ENCODE measurements around the gene GTPBP6.
"Not testable (repeated sequence)": the region's sequence is repeated elsewhere in the genome, so short reads cannot be mapped to it uniquely, and the experiment has no call there.

Gene GTPBP6

DNA sequence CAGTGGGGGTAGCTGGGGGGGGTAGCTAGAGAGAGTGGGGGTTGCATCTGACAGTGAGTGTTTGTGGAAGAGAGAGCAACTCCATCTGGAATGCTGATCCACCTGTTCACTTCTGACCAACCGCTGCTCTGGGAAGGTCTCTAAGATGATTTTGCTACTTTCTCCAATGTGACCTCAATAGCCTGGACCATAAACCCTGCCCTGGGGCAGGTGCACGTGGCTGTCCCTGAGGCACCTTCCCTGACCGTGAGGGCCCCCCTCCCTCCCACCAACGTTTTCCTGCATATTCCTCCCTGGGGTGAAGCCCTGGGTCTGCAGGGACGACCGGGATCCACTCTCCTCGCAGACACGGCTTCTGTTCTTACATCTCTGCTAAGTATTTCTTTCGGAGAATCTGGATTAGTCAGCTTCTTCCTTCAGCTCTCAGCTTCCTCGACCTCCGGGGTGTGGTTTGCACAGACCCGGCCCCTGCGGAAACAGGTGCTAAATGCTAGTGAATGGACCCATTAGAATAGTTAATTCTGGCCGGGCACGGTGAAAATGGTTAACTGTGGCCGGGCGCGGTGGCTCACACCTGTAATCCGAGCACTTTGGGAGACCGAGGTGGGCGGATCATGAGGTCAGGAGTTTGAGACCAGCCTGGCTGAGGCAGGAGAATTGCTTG, 58.8 kb downstream of the GTPBP6 start:
- H3K18ac ChIP-seq (ENCODE audit: low read depth in 1 of 2, low read length in 2 of 2), result no peak overlapping the region
- peaks cover 4% of the 10 kb centered on the region for H3K4me1 ChIP-seq (ENCODE audit: control insufficient read depth, insufficient read depth, low read depth, low read length)
- DNase-seq, result no peak
- H3K4ac ChIP-seq (ENCODE audit: low read depth in 1 of 2, low read length in 2 of 2), result no peak overlapping the region
- H3K36me3 ChIP-seq (ENCODE audit: control insufficient read depth in 1 of 2, insufficient read depth in 2 of 2, low read depth in 1 of 2, low read length in 2 of 2), result no peaks in the 10 kb centered on the region
- H3K9me3 ChIP-seq (ENCODE audit: control insufficient read depth, low read length), result no peaks in the 10 kb centered on the region
- 68% methylated on average over 21 of the region's 21 CpGs for WGBS
- H3K79me1 ChIP-seq (replicated peaks; ENCODE audit: low read length, poor library complexity, severe bottlenecking), result no peaks in the 10 kb centered on the region
- H2BK120ac ChIP-seq (ENCODE audit: low read depth, low read length), result no peak overlapping the region
- H2BK15ac ChIP-seq (ENCODE audit: low read depth, poor library complexity, severe bottlenecking), result no peak overlapping the region
- no peak overlapping the region for H3K27ac ChIP-seq (ENCODE audit: low read length, poor library complexity, severe bottlenecking)
- no peak overlapping the region for H4K8ac ChIP-seq (ENCODE audit: low read length)
- H2BK12ac ChIP-seq (ENCODE audit: low read length in 2 of 2), result no peak overlapping the region
- no peak overlapping the region for H3K4me2 ChIP-seq (ENCODE audit: low read length, poor library complexity, severe bottlenecking)
- no peaks in the 10 kb centered on the region for H3K27me3 ChIP-seq (ENCODE audit: control insufficient read depth in 1 of 2, insufficient read depth in 1 of 2, low read length in 2 of 2)
- no peak overlapping the region for H2AFZ ChIP-seq (ENCODE audit: low read depth, low read length)
- no peak overlapping the region for H3K9ac ChIP-seq (ENCODE audit: low read length)
- H3K23ac ChIP-seq (ENCODE audit: low read length in 2 of 2), result no peak overlapping the region
- no peak overlapping the region for H2BK5ac ChIP-seq (ENCODE audit: low read depth, low read length, poor library complexity, severe bottlenecking)
- H3K4me3 ChIP-seq (ENCODE audit: insufficient read depth in 1 of 2, low read depth in 1 of 2, low read length in 2 of 2), result peak overlapping the region in 1 of 2 experiments; percentile 9
- no peak overlapping the region for H4K91ac ChIP-seq (ENCODE audit: low read length)
- H3K14ac ChIP-seq (ENCODE audit: low read length in 2 of 2), result peak overlapping the region in 1 of 2 experiments; percentile 70
- no peak overlapping the region for H2AK5ac ChIP-seq (ENCODE audit: low read length, severe bottlenecking)

GRCh38 chrX:258291-259040, 60.1 kb downstream of the GTPBP6 start:
- H3K4ac ChIP-seq (ENCODE audit: low read depth in 1 of 2, low read length in 2 of 2), result no peak overlapping the region
- H3K79me1 ChIP-seq (replicated peaks; ENCODE audit: low read length, poor library complexity, severe bottlenecking), result no peaks in the 10 kb centered on the region
- no peak overlapping the region for H3K27ac ChIP-seq (ENCODE audit: low read length, poor library complexity, severe bottlenecking)
- H2BK5ac ChIP-seq (ENCODE audit: low read depth, low read length, poor library complexity, severe bottlenecking), result no peak overlapping the region
- 81% methylated on average over 8 of the region's 8 CpGs for WGBS
- H3K18ac ChIP-seq (ENCODE audit: low read depth in 1 of 2, low read length in 2 of 2), result no peak overlapping the region
- no peak overlapping the region for H4K8ac ChIP-seq (ENCODE audit: low read length)
- no peak overlapping the region for H2BK15ac ChIP-seq (ENCODE audit: low read depth, poor library complexity, severe bottlenecking)
- H3K14ac ChIP-seq (ENCODE audit: low read length in 2 of 2), result no peak overlapping the region
- no peak for DNase-seq
- no peak overlapping the region for H2BK12ac ChIP-seq (ENCODE audit: low read length in 2 of 2)
- no peaks in the 10 kb centered on the region for H3K27me3 ChIP-seq (ENCODE audit: control insufficient read depth in 1 of 2, insufficient read depth in 1 of 2, low read length in 2 of 2)
- no peaks in the 10 kb centered on the region for H3K36me3 ChIP-seq (ENCODE audit: control insufficient read depth in 1 of 2, insufficient read depth in 2 of 2, low read depth in 1 of 2, low read length in 2 of 2)
- no peak overlapping the region for H3K4me3 ChIP-seq (ENCODE audit: insufficient read depth in 1 of 2, low read depth in 1 of 2, low read length in 2 of 2)
- H2AFZ ChIP-seq (ENCODE audit: low read depth, low read length), result no peak overlapping the region
- no peak overlapping the region for H3K9ac ChIP-seq (ENCODE audit: low read length)
- H3K4me1 ChIP-seq (ENCODE audit: control insufficient read depth, insufficient read depth, low read depth, low read length), result peaks cover 4% of the 10 kb centered on the region
- H2AK5ac ChIP-seq (ENCODE audit: low read length, severe bottlenecking), result no peak overlapping the region
- peak overlapping the region in 1 of 2 experiments; percentile 42 for H3K23ac ChIP-seq (ENCODE audit: low read length in 2 of 2)
- H3K4me2 ChIP-seq (ENCODE audit: low read length, poor library complexity, severe bottlenecking), result no peak overlapping the region
- H3K9me3 ChIP-seq (ENCODE audit: control insufficient read depth, low read length), result no peaks in the 10 kb centered on the region
- no peak overlapping the region for H2BK120ac ChIP-seq (ENCODE audit: low read depth, low read length)
- H4K91ac ChIP-seq (ENCODE audit: low read length), result no peak overlapping the region

- 78% methylated on average over 19 of the region's 21 CpGs for WGBS
- Histone ChIP-seq H3K18ac (ENCODE audit: low read depth in 1 of 2, low read length in 2 of 2) (no peak overlapping the region), H3K4me1 (ENCODE audit: control insufficient read depth, insufficient read depth, low read depth, low read length) (peaks cover 4% of the 10 kb centered on the region), H4K91ac (ENCODE audit: low read length) (peak overlapping the region; percentile 53), H3K4me2 (ENCODE audit: low read length, poor library complexity, severe bottlenecking) (no peak overlapping the region), H3K27me3 (ENCODE audit: control insufficient read depth in 1 of 2, insufficient read depth in 1 of 2, low read length in 2 of 2) (no peaks in the 10 kb centered on the region), H3K9me3 (ENCODE audit: control insufficient read depth, low read length) (no peaks in the 10 kb centered on the region), H2BK15ac (ENCODE audit: low read depth, poor library complexity, severe bottlenecking) (no peak overlapping the region), H3K4me3 (ENCODE audit: insufficient read depth in 1 of 2, low read depth in 1 of 2, low read length in 2 of 2) (no peak overlapping the region), H3K36me3 (ENCODE audit: control insufficient read depth in 1 of 2, insufficient read depth in 2 of 2, low read depth in 1 of 2, low read length in 2 of 2) (no peaks in the 10 kb centered on the region), H3K79me1 (replicated peaks; ENCODE audit: low read length, poor library complexity, severe bottlenecking) (no peaks in the 10 kb centered on the region), H3K27ac (ENCODE audit: low read length, poor library complexity, severe bottlenecking) (no peak overlapping the region), H3K9ac (ENCODE audit: low read length) (no peak overlapping the region), H2BK5ac (ENCODE audit: low read depth, low read length, poor library complexity, severe bottlenecking) (no peak overlapping the region), H4K8ac (ENCODE audit: low read length) (no peak overlapping the region), H2BK120ac (ENCODE audit: low read depth, low read length) (no peak overlapping the region), H2BK12ac (ENCODE audit: low read length in 2 of 2) (no peak overlapping the region), H3K14ac (ENCODE audit: low read length in 2 of 2) (no peak overlapping the region), H3K23ac (ENCODE audit: low read length in 2 of 2) (no peak overlapping the region), H2AFZ (ENCODE audit: low read depth, low read length) (no peak overlapping the region), H3K4ac (ENCODE audit: low read depth in 1 of 2, low read length in 2 of 2) (no peak overlapping the region), H2AK5ac (ENCODE audit: low read length, severe bottlenecking) (no peak overlapping the region)
- DNase-seq, result no peak
These were observed 60.8 kb downstream of the GTPBP6 start for GRCh38 chrX:257681-258289.

DNA sequence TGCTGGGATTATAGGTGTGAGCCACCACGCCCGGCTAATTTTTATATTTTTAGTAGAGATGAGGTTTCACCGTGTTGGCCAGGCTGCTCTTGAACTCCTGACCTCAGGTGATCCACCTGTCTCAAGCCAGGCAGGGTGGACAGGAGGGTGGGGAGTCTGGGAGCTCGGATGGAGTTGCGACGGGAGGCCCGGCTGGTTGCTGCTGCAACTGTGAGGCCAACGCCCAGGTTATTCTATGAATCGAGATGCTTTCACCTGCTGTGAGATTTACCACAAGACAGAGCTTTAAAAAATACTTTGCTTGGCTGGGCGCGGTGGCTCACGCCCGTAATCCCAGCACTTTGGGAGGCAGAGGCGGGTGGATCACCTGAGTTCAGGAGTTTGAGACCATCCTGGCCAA, 61.5 kb downstream of the GTPBP6 start:
- H3K27ac ChIP-seq (ENCODE audit: low read length, poor library complexity, severe bottlenecking), result not testable (repeated sequence)

More for the DNA sequence above, 61.5 kb downstream of the GTPBP6 start:
- not testable (repeated sequence) for H2AK5ac ChIP-seq (ENCODE audit: low read length, severe bottlenecking); H2BK5ac ChIP-seq (ENCODE audit: low read depth, low read length, poor library complexity, severe bottlenecking); H3K79me1 ChIP-seq (replicated peaks; ENCODE audit: low read length, poor library complexity, severe bottlenecking); H2BK12ac ChIP-seq (ENCODE audit: low read length in 2 of 2); H2BK15ac ChIP-seq (ENCODE audit: low read depth, poor library complexity, severe bottlenecking); H3K4me3 ChIP-seq (ENCODE audit: insufficient read depth in 1 of 2, low read depth in 1 of 2, low read length in 2 of 2); H3K4ac ChIP-seq (ENCODE audit: low read depth in 1 of 2, low read length in 2 of 2); H3K27me3 ChIP-seq (ENCODE audit: control insufficient read depth in 1 of 2, insufficient read depth in 1 of 2, low read length in 2 of 2); DNase-seq; H3K9me3 ChIP-seq (ENCODE audit: control insufficient read depth, low read length); H3K9ac ChIP-seq (ENCODE audit: low read length); H3K14ac ChIP-seq (ENCODE audit: low read length in 2 of 2); H3K23ac ChIP-seq (ENCODE audit: low read length in 2 of 2); H4K8ac ChIP-seq (ENCODE audit: low read length); H3K4me2 ChIP-seq (ENCODE audit: low read length, poor library complexity, severe bottlenecking); H2BK120ac ChIP-seq (ENCODE audit: low read depth, low read length); H4K91ac ChIP-seq (ENCODE audit: low read length); H3K4me1 ChIP-seq (ENCODE audit: control insufficient read depth, insufficient read depth, low read depth, low read length); H2AFZ ChIP-seq (ENCODE audit: low read depth, low read length); H3K18ac ChIP-seq (ENCODE audit: low read depth in 1 of 2, low read length in 2 of 2); H3K36me3 ChIP-seq (ENCODE audit: control insufficient read depth in 1 of 2, insufficient read depth in 2 of 2, low read depth in 1 of 2, low read length in 2 of 2)
- 92% methylated on average over 14 of the region's 14 CpGs for WGBS

All from mesenchymal stem cell (in vitro differentiated cells and primary cell).